Measurements from ENCODE around the gene EZH1.
"Not testable (repeated sequence)": the region's sequence is repeated elsewhere in the genome, so short reads cannot be mapped to it uniquely, and the experiment has no call there.

The EZH1 gene

DNA sequence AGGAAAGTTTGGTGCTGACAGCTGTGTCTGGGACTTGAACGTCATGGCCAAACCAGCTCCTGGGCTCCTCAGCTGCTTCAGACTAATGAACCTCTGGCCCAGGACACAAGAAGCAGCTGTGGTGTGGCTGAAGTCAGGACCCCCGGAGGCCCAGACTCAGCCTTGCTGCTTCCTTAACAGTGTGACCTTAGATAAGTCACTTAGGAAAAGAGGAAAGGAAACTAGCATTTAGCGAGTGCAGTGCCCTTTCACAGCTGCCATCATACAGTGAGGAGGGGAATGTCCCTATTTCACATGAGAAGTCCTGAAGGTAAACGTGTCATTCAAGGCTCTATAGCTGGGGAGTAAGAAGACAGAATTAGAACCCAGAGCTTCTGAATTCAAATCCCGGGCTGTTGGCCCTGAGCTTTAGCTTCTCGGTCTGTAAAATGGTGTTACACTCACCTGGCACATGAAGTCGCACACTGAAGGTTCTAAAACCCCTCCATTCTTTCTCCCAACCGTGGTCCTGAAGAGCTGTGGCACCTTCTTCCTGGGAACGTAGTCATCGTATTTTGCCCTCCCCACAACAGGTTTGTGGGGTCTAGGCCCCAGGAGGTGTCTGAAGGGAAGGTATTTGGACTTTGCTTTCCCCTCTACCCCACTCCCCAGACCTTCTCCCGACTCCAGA, 15.3 kb upstream of the EZH1 start:
- TF ChIP-seq GATA1 (IDR thresholded peaks at IDR 0.05; ENCODE audit: low read depth, low read length) (no peak), POLR2A (IDR thresholded peaks at IDR 0.05; ENCODE audit: low read length) (no peak)
- DNase-seq = no peak

DNA sequence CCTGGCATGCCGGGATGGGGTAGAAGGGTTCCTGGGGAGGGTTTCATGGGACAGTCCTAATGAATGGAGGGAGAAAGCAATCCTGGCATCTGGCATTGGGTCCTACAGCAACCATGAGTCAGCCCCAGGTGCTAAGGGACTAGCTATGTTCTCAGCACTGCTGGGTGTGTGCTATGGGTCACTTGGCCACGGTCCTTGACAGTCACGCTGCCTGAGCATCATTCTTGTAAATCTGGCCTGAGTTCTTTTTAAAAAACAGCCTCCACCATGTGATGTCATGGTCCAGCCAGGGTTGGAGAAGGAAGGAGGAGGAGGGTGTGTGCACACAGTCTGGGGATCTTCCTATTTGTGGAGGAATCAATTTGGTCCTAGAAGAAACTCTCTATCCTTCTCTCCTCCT, 9.9 kb upstream of the EZH1 start:
- TF ChIP-seq GATA1 (IDR thresholded peaks at IDR 0.05; ENCODE audit: low read depth, low read length) = no peak
- no peak for TF ChIP-seq POLR2A (IDR thresholded peaks at IDR 0.05; ENCODE audit: low read length)
- no peak for DNase-seq

DNA sequence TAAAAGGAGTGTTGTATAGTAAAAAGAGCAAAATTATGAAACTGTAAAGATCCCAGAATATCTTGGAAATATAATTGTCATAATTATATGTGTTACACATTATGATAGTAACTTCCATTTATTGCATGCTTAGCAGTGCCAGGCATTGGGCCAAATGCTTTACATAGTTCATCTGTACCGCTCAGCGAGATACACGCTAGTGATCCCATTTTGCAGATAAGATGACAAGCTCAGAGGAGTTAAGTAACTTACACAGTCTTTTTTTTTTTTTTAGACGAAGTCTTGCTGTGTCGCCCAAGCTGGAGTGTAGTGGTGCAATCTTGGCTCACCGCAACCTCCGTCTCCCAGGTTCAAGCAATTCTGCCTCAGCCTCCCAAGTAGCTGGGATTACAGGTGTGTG, 6.8 kb upstream of the EZH1 start:
- peak; percentile 43 to 53 for DNase-seq
- TF ChIP-seq POLR2A (IDR thresholded peaks at IDR 0.05; ENCODE audit: low read length) = no peak
- TF ChIP-seq GATA1 (IDR thresholded peaks at IDR 0.05; ENCODE audit: low read depth, low read length) = no peak

DNA sequence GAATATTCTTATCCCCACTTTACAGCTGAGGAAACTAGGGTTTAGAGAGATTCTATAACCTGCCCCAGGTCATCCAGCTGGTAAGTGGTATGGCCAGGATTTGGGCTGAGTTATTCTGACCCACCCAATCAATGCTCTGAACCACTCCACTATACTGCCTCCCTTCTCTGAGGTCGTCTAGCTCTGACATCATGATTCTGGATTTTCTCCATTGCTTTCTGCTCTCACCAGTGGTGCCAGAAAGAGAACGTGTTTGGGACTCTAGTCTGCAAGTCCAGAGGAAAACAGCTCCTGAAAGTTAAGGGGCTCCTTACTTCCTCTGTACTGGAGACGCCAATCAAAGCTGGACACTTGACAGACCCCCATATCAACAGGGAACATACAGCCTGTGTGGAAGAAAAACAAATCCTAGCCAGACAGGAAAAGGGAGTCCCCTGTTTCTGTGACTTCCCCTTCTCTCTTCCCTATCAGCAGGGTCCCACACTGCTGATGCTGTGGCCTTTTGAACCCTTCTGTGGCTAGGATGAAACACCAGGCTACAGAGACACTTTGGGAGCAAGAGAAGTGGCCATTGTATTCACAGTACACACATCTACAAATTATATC, 6.0 kb upstream of the EZH1 start:
- DNase-seq = no peak
- TF ChIP-seq GATA1 (IDR thresholded peaks at IDR 0.05; ENCODE audit: low read depth, low read length) = no peak
- no peak for TF ChIP-seq POLR2A (IDR thresholded peaks at IDR 0.05; ENCODE audit: low read length)

DNA sequence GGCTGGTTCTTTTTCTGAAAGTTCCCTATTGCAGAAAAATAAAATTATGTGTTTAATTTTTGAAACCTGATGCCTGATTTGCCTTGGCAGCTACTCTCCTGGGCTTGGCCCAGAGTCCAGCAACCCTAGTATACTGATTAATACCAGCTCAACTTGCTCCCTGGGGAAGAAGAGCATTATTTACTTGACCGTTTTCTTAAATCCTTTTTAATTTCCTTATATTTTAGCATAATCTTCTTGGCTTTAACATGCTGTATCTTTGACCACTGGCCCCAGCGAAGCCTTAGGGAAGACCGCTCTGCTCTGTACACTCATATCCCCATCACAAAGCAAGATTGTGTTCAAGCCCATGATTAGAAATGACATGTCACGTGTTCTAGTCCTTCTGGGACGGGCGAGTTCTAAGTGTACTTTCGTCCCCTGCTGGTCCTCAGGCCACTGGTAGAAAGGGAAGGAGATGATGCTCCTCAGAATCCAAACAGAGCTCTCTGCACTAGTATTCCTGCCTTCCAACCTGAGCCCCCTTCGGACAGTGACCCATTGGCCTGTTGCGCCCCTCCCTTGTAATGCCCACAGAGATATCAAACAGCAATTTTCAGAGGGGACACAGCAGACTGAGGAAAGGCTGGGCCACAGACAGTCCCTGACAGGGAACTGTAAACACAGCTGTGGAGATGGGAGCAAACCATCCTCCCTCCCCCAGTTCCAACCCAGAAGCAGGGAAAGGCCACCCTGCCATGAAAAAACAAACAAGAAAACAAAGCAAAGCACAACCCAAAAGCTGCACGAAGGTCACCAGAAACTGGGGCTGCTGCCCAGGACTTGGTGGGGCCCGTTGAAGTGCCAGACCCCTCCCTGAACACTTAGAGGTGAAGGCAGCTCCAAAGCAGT, 4.3 kb upstream of the EZH1 start:
- DNase-seq = no peak
- no peak for TF ChIP-seq GATA1 (IDR thresholded peaks at IDR 0.05; ENCODE audit: low read depth, low read length)
- TF ChIP-seq POLR2A (IDR thresholded peaks at IDR 0.05; ENCODE audit: low read length) = no peak

DNA sequence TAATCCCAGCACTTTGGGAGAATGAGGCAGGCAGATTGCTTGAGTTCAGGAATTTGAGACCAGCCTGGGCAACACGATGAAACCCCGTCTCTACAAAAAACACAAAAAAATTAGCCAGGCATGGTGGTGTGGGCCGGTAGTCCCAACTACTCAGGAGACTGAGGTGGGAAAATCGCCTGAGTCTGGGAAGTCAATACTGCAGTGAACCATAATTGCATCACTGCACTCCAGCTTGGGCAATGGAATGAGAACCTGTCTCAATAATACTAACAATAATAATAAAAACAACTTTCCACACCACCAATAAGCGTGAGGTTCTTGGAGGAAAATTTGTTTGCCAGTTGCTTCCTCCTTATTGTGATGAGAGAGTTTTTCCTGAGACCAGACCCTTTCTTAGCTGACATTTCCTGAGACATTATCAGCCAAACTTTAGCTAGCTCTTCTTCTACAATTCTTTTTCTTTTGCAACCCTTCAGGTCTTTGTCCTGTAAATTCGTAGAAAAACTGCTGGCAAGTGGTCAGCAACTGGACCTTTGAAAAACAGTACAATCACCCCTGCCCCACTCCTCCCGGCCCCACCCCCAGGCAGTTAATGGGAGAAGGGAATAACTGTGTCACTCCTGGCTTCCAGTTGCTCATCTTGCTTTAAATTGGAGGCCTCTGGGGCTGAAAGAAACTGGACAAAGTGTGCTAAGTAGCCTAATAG, 3.5 kb upstream of the EZH1 start:
- no peak for TF ChIP-seq POLR2A (IDR thresholded peaks at IDR 0.05; ENCODE audit: low read length)
- no peak for TF ChIP-seq GATA1 (IDR thresholded peaks at IDR 0.05; ENCODE audit: low read depth, low read length)
- no peak for DNase-seq

DNA sequence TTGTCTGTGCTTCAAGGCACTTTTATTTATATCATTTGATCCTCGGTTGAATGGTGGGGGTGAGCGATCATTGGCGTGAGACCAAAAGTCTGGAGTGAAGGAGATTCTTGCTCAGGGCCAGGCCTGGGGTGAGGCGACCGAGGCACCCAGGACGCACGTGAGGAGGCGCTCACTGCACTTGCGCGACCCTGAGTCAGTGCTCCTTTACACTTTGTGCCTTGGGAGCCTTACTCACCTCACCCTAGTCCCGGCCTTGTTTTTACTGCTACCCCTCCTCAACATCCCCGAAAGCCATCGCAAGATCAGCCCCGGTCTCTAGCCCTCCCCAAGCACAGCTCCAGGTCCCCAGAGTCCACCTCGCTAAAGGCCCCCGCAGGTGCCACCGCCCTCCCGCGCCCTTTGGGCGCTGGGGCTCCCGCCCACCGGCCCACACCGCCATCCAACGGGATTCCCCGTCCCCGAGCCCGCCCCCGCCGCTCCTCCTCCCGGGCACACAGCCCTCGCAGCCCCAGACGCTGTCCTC, 496 bp downstream of the EZH1 start:
- peak; percentile 87 to 89 for DNase-seq
- no peak for TF ChIP-seq GATA1 (IDR thresholded peaks at IDR 0.05; ENCODE audit: low read depth, low read length)
- TF ChIP-seq POLR2A (IDR thresholded peaks at IDR 0.05; ENCODE audit: low read length) = no peak

DNA sequence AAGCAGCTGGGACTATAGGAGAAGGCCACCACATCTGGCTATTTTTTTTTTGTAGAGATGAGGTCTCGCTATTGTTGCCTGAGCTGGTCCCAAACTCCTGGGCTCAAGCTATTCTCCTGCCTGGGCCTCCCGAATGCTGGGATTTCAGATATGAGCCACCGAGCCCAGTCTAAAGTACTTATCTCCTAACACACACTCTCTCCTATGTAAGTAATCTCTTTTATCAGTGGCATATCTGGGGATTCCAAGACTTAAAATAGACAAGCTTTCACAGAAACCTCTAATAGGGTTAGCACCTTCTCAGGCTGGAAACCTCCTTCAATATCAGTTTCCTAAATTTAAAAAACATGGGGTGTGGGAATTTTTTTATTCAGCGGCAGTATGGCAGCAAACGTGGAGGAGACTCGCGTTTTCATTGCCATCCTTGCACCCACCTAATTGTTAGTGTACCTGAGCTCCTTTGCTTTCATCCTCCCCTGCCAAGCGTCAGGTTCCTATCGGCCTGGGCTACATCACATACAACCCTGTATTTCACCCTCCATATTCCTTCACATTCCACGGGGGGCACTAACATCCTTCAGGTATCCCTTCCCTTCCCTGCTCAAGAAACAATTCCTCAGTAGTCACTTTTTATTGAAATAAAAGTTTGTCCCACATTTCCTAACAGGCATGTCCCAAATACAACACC, 1.1 kb downstream of the EZH1 start:
- DNase-seq = peak; percentile 69 to 84
- TF ChIP-seq GATA1 (IDR thresholded peaks at IDR 0.05; ENCODE audit: low read depth, low read length) = no peak
- TF ChIP-seq POLR2A (IDR thresholded peaks at IDR 0.05; ENCODE audit: low read length) = no peak

DNA sequence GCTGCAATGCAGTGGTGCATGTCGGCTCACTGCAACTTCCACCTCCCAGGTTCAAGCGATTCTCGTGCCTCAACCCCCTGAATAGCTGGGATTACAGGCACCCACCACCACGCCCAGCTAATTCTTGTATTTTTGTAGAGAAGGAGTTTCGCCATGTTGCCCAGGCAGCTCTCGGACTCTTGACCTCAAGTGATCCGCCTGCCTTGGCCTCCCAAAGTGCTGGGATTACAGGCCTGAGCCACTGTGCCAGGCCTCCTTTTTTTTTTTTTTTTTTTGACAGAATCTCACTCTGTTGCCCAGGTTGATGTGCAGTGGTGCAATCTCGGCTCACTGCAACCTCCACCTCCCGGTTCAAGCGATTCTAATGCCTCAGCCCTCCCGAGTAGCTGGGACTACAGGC, 1.9 kb downstream of the EZH1 start:
- not testable (repeated sequence) for DNase-seq

DNA sequence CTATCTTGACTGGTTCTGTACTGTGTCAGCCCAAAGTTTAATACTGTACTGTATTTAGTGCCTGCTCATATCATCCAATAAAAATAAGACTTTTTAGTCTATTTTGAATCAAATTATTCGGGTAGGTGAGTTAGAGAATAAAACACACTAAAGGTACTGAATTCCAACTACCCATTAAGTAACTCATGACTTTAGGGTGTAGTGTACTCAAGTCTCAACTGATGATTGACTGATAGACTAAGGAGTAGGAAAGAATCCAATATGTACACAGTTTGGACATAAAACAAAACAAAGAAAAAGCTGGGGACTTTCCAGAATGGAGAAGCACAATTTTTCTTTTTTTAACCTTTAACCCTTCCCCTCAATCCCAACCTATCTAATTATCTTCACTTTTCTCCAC, 4.1 kb downstream of the EZH1 start:
- no peak for TF ChIP-seq GATA1 (IDR thresholded peaks at IDR 0.05; ENCODE audit: low read depth, low read length)
- TF ChIP-seq POLR2A (IDR thresholded peaks at IDR 0.05; ENCODE audit: low read length) = no peak
- peak in 1 of 2 experiments; percentile 29 for DNase-seq

DNA sequence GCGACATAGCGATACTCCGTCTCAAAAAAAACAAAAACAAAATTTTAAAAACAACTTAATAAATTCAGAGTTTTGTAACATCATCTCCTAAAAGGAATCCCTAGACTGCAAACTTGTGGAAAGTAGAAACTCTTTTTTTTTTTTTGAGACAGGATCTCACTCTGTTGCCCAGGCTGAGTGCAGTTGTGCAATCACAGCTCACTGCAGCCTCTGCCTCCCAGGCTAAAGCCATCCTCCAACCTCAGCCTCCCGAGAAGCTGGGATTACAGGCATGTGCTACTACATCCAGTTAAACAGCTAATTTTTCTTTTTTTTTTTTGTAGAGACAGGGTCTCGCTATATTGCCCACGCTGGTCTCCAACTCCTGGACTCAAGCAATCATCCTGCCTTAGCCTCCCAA, 19.7 kb downstream of the EZH1 start:
- TF ChIP-seq GATA1 (IDR thresholded peaks at IDR 0.05; ENCODE audit: low read depth, low read length) = no peak
- TF ChIP-seq POLR2A (IDR thresholded peaks at IDR 0.05; ENCODE audit: low read length) = no peak
- DNase-seq = no peak

DNA sequence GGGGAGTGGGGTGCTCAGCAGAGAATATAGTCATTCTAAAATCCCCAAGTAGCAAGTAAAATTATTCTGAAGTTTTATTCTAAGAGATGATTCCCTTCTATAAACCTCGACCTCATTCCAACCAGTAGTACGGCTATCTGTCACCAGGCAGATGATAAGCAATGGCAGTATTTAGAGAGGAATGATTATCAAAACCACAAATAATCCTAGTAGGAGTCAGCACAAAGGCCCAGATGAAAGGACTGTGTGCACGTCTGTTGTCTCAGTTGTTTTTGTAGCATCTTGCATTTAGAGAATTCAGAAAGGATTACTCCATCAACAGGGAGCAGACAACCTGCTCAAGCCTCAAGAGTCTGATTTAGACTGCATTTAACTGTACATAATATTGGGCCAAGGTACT, 21.2 kb downstream of the EZH1 start:
- DNase-seq = no peak
- TF ChIP-seq GATA1 (IDR thresholded peaks at IDR 0.05; ENCODE audit: low read depth, low read length) = no peak
- no peak for TF ChIP-seq POLR2A (IDR thresholded peaks at IDR 0.05; ENCODE audit: low read length)

DNA sequence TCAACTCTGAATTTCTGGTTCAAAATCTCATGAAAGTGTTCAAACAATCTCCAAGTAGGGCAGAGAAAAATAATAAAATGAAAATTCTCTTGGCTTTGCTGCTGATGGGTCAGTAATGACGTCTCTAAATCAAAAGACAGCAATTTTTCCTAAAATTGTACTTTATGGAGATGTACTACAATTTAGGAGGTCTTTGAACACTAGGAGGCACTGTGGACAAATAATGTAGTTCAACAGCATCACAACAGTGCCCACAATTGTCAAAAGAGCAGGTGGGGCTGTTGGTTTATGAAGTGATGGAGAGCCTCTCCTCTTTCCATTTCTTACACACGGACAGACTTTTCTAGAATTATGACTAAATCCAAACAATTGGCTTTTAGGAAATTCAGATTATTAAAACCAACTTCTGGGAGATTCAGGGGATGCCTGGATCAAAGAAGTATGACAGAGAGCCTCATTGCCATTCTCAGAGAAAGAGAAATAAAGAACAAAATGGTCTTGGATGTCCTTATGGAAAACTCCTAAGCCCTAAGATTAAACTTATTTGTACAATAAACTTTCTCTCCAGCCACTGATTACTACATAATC, 23.8 kb downstream of the EZH1 start:
- no peak for TF ChIP-seq POLR2A (IDR thresholded peaks at IDR 0.05; ENCODE audit: low read length)
- TF ChIP-seq GATA1 (IDR thresholded peaks at IDR 0.05; ENCODE audit: low read depth, low read length) = no peak
- DNase-seq = peak; percentile 76 to 84

Measured in erythroblast (primary cell).